ENCODE data around the gene ANKRD23.
"Not testable (repeated sequence)": the region's sequence is repeated elsewhere in the genome, so short reads cannot be mapped to it uniquely, and the experiment has no call there.

ANKRD23 gene

GRCh38 chr2:96801786-96802595, 41.8 kb downstream of the ANKRD23 start:
- no peak for TF ChIP-seq ZFX (IDR thresholded peaks at IDR 0.05)
- no peak for TF ChIP-seq CTCF (conservative IDR thresholded peaks at IDR 0.05)
- H3K27ac ChIP-seq: no peak overlapping the region

GRCh38 chr2:96801005-96801785, 42.6 kb downstream of the ANKRD23 start:
- peak; percentile 83 for TF ChIP-seq CTCF (conservative IDR thresholded peaks at IDR 0.05)
- no peak for TF ChIP-seq ZFX (IDR thresholded peaks at IDR 0.05)
- peak overlapping the region; percentile 16; the same call in 1 of the 2 replicates for H3K27ac ChIP-seq

- peak overlapping the region; percentile 16; the same call in 1 of the 2 replicates for H3K27ac ChIP-seq
- TF ChIP-seq ZFX (IDR thresholded peaks at IDR 0.05) (no peak), CTCF (conservative IDR thresholded peaks at IDR 0.05) (no peak)
Measured at GRCh38 chr2:96800061-96801004, 43.5 kb downstream of the ANKRD23 start.

GRCh38 chr2:96799623-96799935, 44.2 kb downstream of the ANKRD23 start:
- TF ChIP-seq ZFX (IDR thresholded peaks at IDR 0.05) (no peak), CTCF (conservative IDR thresholded peaks at IDR 0.05) (no peak)
- no peak overlapping the region for H3K27ac ChIP-seq

GRCh38 chr2:96798733-96799622, 44.8 kb downstream of the ANKRD23 start:
- TF ChIP-seq CTCF (conservative IDR thresholded peaks at IDR 0.05) (no peak), ZFX (IDR thresholded peaks at IDR 0.05) (no peak)
- H3K27ac ChIP-seq: no peak overlapping the region

GRCh38 chr2:96797066-96797625, 46.7 kb downstream of the ANKRD23 start:
- TF ChIP-seq ZFX (IDR thresholded peaks at IDR 0.05) (no peak), CTCF (conservative IDR thresholded peaks at IDR 0.05) (no peak)

GRCh38 chr2:96796497-96796896, 47.3 kb downstream of the ANKRD23 start:
- not testable (repeated sequence) for H3K27ac ChIP-seq

More at GRCh38 chr2:96797066-96797625, 46.7 kb downstream of the ANKRD23 start:
- H3K27ac ChIP-seq: no peak overlapping the region
